GM06990 (cell line): Measurements from ENCODE around the gene LBH.

Experiments used
- DNase-seq: peaks from one replicate; pipeline ENCODE4 v3.0.0-alpha.2; 2011; ENCODE audit not compliant: insufficient read length; ENCODE audit errors: extremely low read depth
- H3K27me3 ChIP-seq: replicated peaks from 2 replicates; pipeline ENCODE4 v1.6.0; 2011; ENCODE audit warnings: low read length; ENCODE audit not compliant: control insufficient read depth, insufficient read depth
- H3K36me3 ChIP-seq: 2 replicates; pipeline ENCODE4 v1.5.1; 2011; ENCODE audit warnings: low read length; ENCODE audit not compliant: control insufficient read depth, insufficient read depth
- H3K4me3 ChIP-seq: replicated peaks from 2 replicates; pipeline ENCODE4 v1.5.1; 2011; ENCODE audit warnings: low read depth, mild to moderate bottlenecking, control low read depth, low read length
- TF ChIP-seq, protein P1 (sequence below): IDR thresholded peaks from 2 replicates; pipeline ENCODE4 v1.5.1; 2011; ENCODE audit warnings: low read length, control low read depth, mild to moderate bottlenecking, inconsistent platforms; ENCODE audit not compliant: insufficient read depth, poor library complexity, severe bottlenecking

The LBH gene

DNA sequence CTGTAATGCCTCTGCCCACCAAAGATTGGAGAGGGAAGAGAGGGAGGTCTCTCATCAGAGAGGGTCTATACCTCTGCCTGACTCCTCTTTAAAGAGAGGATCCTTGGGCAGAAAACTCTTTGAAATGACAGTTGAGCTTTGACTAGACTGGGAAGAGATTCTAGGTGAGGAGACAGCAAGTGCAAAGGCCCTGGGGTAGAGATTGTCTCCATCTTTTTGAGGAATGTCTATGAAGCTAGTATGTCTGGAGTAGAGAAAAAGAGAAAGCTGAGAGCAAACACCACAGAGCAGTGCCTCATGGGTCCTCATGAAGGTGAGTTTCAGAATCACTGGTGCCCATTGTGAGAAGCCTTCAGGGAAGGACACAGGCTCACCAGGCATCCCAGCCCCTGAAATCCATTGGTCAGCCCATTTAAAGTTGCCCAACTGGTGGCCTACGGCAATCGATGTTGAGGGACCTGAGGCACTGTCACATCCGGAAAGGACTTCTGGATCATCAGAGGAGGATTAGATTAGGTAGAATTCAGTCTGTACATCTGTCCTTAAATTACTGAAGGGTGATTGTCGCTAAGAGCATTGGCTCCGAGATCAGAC is 31.5 kb downstream of the LBH start:
- DNase-seq, result no peak
- TF ChIP-seq, protein P1, sequence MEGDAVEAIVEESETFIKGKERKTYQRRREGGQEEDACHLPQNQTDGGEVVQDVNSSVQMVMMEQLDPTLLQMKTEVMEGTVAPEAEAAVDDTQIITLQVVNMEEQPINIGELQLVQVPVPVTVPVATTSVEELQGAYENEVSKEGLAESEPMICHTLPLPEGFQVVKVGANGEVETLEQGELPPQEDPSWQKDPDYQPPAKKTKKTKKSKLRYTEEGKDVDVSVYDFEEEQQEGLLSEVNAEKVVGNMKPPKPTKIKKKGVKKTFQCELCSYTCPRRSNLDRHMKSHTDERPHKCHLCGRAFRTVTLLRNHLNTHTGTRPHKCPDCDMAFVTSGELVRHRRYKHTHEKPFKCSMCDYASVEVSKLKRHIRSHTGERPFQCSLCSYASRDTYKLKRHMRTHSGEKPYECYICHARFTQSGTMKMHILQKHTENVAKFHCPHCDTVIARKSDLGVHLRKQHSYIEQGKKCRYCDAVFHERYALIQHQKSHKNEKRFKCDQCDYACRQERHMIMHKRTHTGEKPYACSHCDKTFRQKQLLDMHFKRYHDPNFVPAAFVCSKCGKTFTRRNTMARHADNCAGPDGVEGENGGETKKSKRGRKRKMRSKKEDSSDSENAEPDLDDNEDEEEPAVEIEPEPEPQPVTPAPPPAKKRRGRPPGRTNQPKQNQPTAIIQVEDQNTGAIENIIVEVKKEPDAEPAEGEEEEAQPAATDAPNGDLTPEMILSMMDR, result no peak
- Histone ChIP-seq H3K27me3 (no peaks in the 10 kb centered on the region), H3K4me3 (no peak overlapping the region), H3K36me3 (peaks cover 2% of the 10 kb centered on the region)

DNA sequence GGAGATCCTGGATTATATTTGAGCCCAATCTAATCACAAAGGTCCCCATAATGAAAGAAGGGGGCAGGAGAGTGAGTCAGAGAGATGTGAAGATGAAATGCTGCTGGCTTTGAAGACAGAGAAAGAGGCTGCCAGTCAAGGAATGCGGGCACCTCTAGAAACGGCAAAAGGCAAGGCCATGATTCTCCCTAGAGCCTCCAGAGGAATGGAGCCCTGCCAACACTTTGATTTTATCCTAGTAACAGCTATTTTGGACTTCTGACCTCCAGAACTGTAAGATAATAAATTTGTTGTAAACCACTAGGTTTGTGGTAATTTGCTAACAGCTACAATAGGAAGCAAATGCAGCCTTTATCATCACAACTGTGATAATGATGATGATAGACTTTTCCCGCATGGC is 32.9 kb downstream of the LBH start:
- DNase-seq, result no peak
- H3K36me3 ChIP-seq, result no peaks in the 10 kb centered on the region
- TF ChIP-seq, protein P1, result no peak

DNA sequence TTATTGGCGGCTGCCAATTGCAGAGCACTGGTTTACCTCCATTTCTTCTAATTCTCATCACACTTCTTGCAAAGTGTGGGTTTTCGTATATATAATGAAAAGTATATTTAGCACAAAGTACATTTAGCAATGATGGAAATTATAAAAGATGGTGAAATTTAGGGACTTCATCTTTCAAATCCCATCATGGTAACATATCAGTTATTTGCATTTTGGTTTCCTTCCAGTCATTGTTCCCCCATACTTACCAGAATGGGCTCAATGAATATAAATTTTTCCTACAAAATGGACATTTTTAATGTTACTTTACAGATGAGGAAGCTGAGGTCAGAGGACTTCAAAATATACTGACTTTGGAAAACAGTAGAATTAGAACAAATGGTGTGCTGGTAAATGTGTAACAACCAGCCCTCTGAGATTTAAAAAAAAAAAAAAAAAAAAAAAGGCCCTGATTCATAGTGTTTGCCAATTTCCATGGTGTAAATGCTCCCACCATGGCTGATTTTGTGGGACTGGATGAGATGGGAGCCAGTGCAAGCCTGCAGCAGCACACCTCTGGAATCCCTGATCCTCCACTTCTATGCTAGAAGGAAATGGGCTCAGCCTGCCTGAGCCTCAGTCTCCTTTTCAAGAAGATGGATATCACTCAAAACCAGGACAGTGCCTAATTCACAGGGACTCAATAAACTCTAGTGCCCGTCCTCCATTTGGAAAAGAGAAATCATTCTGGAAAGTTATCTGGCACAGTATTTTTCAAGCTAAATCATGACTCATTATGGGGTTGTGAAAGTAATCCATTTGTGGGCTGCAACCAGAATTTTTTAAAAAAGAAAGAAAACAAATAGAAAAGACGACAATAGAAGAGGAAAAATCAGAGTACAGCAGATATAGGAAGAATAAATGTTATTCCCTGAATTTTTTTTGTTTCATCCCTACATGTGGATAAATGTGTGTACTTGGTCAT is 34.0 kb downstream of the LBH start:
- Histone ChIP-seq H3K36me3 (no peaks in the 10 kb centered on the region), H3K27me3 (no peaks in the 10 kb centered on the region), H3K4me3 (no peak overlapping the region)
- TF ChIP-seq, protein P1, result no peak
- DNase-seq, result no peak

More for the DNA sequence above, 32.9 kb downstream of the LBH start:
- Histone ChIP-seq H3K27me3 (no peaks in the 10 kb centered on the region), H3K4me3 (no peak overlapping the region)

DNA sequence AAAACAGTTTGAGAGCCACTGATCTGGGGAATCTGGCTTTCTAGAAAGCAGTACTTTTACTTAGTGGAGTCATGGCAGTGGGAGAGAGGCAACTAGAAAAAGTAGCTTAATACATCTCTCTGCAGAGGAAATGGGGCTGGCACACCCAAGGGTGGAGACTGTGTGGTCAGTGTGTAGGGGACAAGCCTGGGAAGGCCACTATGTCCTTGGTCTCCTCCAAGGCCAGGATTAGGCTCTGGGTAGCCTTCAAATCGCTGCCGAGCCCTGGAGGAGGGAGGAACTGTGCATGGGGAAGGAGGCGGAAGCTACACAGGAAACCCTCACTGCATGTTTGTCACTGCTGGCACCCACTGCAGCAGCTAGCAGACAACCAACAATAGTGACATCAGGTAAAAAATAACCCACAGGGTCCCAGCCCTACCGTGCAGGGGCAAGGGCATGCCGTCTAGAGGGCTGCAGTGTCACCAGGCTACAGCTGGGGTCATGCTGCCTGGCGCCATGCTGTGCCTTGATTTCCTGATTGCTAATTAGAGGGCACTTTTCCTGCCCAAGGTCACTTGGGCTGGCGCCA is 34.8 kb downstream of the LBH start:
- Histone ChIP-seq H3K36me3 (no peaks in the 10 kb centered on the region), H3K27me3 (no peaks in the 10 kb centered on the region), H3K4me3 (no peak overlapping the region)
- TF ChIP-seq, protein P1, result no peak
- DNase-seq, result peak; percentile 50

DNA sequence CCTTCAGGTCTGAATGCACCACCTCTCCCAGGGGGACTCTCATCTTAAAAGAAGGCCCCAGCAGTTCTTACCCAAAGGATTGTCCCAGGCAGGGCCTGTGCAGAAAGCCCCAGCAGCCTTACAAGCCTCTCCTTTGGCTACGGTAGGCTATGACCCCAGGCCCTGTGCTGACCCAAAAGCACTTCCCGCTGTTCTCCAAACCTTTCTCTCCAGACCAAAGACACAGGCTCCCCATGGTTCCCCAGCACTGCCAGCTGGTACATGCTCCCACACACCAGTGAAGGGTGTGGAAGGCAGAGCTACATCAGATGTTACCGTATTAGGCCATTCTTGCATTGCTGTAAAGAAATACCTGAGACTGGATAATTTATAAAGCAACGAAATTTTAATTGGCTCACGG is 35.4 kb downstream of the LBH start:
- no peak overlapping the region for H3K4me3 ChIP-seq
- no peaks in the 10 kb centered on the region for H3K36me3 ChIP-seq
- TF ChIP-seq, protein P1, result no peak
- DNase-seq, result no peak
- no peaks in the 10 kb centered on the region for H3K27me3 ChIP-seq
